Measurements from ENCODE around the gene GPR156. TPM values are rescaled to one million over a fixed set of nuclear protein-coding genes. Genes with fewer than 3 reads are reported as not detected.

GPR156 gene
- total RNA-seq, 2 experiments from 2014 or later, result not detected

DNA sequence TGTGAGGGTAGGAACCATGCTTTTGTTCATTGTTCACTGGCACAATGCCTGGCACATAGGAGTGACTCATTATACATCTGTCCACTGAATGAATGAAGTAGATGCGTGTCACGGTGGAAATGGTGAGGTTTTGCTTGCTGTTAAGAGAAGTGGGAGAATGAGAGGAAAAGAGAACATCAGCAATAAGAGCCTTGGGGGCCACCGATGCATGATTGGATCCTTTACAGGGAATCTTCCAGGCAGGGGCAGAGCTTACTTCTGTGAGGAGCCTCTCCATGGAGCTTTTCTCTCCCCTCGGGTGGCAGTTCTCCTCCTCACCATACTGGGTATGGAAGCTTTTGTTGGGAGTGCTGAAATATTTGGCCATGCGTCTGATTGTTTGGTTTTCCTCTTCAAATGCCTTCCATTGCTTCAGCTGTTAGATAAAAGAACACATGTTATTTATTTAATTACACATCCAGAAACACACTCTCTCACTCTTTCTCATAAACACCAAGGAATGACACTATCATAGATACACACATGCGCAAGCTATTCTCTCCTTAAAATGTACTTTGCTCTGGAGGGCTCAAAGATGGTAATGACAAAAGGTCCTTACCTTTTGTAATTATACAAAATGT is 111.9 kb downstream of the GPR156 start:
- no peaks in the 10 kb centered on the region for H3K36me3 Mint-ChIP-seq
- ATAC-seq (ENCODE audit: low read depth) (no peak), DNase-seq (no peak)
- POLR2A ChIA-PET, result interaction anchor here (0.6 kb wide), 1 partner anchor 12 kb away, joined by 5 read pairs; no protein-coding TSS in a partner anchor
- H3K4me1 Mint-ChIP-seq, result no peaks in the 10 kb centered on the region
- no peak overlapping the region for H3K4me3 Mint-ChIP-seq
- no peak overlapping the region for H3K27ac Mint-ChIP-seq
- H3K27me3 Mint-ChIP-seq, result peaks cover 14% of the 10 kb centered on the region
- H3K9me3 Mint-ChIP-seq, result no peaks in the 10 kb centered on the region

DNA sequence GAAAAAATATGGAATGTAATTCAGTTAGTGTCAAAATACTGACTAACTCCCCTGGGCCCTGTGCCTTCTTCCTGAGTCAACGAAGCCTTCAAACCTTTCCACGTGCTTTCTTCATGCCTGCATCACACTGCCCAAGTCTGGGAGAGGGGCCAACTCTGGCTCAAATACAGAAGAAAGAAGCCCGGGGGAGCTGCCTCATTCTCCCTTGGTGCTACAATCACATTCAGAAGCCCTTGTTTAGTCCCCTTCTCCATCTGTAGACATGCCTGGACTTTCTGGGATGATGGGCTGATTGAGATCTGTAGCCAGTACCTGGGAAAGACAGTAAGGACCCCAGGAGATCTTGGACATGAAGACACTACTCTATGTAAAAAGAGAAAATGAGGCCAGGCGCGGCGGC is 113.0 kb downstream of the GPR156 start:
- H3K9me3 Mint-ChIP-seq, result no peaks in the 10 kb centered on the region

DNA sequence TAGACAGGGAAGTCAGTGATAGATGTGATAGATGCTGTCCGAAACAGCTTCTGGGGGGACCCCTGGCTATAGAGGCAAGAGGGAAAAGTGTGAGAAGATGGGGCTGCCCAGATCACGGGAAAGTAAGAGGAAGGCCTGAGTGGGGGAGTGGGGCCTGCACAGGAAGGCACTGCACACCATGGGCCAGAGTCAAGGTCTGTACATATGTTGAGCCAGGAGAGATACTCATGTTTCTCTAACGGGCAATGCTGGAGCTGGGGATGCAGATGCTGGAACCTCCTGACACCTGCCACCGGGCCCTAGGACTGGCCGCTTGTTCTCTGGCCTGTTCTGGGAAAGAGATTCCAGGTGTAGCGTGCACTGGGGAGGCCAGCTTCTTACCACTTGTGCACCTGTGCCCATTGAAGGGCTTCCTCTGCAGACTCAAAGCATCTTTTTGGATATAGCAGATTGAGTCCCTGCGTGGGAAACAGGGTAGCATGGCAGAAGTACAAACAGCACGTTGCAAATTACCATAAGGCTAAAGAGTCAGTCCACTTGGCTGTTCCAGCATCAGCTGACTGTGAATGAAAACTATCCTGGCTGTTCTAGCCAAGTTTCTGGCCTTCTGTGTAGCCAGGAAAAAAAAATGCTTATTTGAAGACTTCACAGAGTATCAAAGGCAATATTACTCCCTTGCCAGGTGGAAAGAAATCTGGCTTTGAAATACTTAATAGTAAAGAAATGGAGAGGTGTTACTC is 113.7 kb downstream of the GPR156 start:
- POLR2A ChIA-PET, result no interaction called here
- Mint-ChIP-seq H3K4me1 (no peaks in the 10 kb centered on the region), H3K36me3 (no peaks in the 10 kb centered on the region), H3K27ac (no peak overlapping the region), H3K27me3 (peaks cover 14% of the 10 kb centered on the region), H3K4me3 (no peak overlapping the region), H3K9me3 (no peaks in the 10 kb centered on the region)
- DNase-seq (no peak), ATAC-seq (ENCODE audit: low read depth) (no peak)

More for the DNA sequence above, 113.0 kb downstream of the GPR156 start:
- Mint-ChIP-seq H3K4me1 (no peaks in the 10 kb centered on the region), H3K36me3 (no peaks in the 10 kb centered on the region), H3K27ac (no peak overlapping the region), H3K4me3 (no peak overlapping the region), H3K27me3 (peaks cover 14% of the 10 kb centered on the region)
- ATAC-seq (ENCODE audit: low read depth) (no peak), DNase-seq (no peak)
- POLR2A ChIA-PET, result no interaction called here

DNA sequence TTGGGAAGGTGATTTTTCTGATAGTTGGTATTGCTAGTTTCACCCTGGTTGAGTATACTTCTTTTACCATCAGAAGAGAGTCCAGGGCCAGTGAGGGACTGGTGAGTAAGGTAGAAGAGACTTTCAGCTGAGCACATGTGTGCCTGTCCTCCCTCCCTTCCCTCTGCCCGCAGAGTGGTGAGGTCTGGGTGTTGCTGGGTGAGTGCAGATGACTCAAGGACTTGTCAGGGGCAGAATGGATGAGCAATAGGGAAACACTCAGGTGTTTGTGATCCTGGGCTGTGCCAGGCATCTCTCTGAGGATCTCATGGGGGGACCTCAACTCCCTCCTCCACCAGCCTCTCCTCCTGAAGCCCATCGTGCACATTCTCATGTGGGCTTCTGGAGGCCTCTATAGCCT is 114.8 kb downstream of the GPR156 start:
- Mint-ChIP-seq H3K9me3 (no peaks in the 10 kb centered on the region), H3K27me3 (peaks cover 14% of the 10 kb centered on the region), H3K27ac (no peak overlapping the region), H3K4me3 (no peak overlapping the region), H3K36me3 (no peaks in the 10 kb centered on the region), H3K4me1 (no peaks in the 10 kb centered on the region)
- DNase-seq, result no peak
- ATAC-seq (ENCODE audit: low read depth), result no peak
- POLR2A ChIA-PET, result interaction anchor here (0.6 kb wide), 1 partner anchor 178 kb away, joined by 4 read pairs; no protein-coding TSS in a partner anchor

DNA sequence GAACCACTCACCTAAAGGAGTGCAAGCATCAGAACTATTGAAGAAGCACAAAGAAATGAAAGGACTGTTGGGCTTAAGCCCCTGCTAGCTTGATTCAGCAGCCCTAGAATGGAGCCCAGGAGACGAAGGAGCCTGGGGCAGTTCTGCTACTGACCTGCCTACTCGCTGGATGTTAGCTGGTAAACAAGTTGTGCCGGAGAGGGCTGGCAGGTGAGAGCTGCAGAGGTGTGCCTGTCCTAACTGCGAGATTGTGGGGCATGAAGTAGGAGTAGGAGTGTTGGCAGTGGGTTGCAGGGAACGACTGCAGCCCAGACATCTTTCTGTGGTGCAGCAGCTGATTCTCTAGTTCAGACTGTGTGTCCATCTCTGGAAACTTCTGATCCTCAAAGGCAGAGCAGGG is 115.6 kb downstream of the GPR156 start:
- H3K4me3 Mint-ChIP-seq, result no peak overlapping the region
- H3K27ac Mint-ChIP-seq, result no peak overlapping the region
- no peaks in the 10 kb centered on the region for H3K4me1 Mint-ChIP-seq
- DNase-seq, result no peak
- no peak for ATAC-seq (ENCODE audit: low read depth)
- H3K27me3 Mint-ChIP-seq, result peaks cover 14% of the 10 kb centered on the region
- H3K9me3 Mint-ChIP-seq, result no peaks in the 10 kb centered on the region
- no peaks in the 10 kb centered on the region for H3K36me3 Mint-ChIP-seq
- POLR2A ChIA-PET, result no interaction called here

DNA sequence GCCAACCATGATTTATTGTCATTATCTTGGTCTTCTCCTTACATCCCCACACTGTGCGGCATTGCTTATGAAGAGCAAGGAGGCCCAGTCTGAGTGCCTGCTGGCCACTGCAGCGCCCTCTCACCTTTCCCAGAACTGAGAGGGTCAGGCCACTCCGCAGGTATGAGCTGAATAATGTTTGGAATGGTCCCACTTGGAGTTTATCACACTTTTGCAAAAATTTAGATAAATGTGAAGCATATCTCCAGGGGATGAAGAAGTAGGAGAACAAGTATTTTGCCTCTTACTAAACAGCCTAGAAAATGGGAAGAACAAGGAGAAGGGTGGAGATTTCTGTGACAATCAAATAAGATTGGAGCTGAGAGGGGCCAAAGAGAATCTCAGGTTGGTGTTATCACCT is 116.4 kb downstream of the GPR156 start:
- Mint-ChIP-seq H3K4me1 (no peaks in the 10 kb centered on the region), H3K27ac (no peak overlapping the region), H3K4me3 (no peak overlapping the region), H3K27me3 (peaks cover 16% of the 10 kb centered on the region), H3K9me3 (no peaks in the 10 kb centered on the region), H3K36me3 (no peaks in the 10 kb centered on the region)
- POLR2A ChIA-PET, result no interaction called here
- no peak for ATAC-seq (ENCODE audit: low read depth)
- no peak for DNase-seq

DNA sequence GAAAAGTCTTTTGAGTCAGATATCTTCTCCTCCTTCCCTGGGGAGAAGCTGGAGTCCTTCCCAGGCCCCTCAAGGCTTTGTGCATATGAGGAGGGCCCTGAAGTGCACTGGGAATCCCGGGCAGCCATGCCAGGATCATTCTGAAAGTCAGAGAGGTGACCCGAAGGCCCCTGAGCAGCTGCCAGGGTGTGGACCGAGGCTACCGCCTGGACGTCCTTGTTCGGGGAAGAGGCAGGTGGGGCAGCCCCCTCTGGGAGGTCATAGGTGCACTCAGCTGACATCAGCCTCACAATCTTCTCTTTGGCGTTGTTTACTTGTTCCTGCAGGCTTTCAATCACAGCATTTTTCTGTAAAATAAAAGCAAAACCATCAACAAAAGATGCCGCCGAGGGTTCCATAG is 117.0 kb downstream of the GPR156 start:
- no peaks in the 10 kb centered on the region for H3K9me3 Mint-ChIP-seq
- H3K27me3 Mint-ChIP-seq, result peaks cover 16% of the 10 kb centered on the region
- no peak overlapping the region for H3K27ac Mint-ChIP-seq
- H3K4me1 Mint-ChIP-seq, result no peaks in the 10 kb centered on the region
- H3K4me3 Mint-ChIP-seq, result no peak overlapping the region
- POLR2A ChIA-PET, result no interaction called here
- no peak for ATAC-seq (ENCODE audit: low read depth)
- no peak for DNase-seq
- H3K36me3 Mint-ChIP-seq, result no peaks in the 10 kb centered on the region

DNA sequence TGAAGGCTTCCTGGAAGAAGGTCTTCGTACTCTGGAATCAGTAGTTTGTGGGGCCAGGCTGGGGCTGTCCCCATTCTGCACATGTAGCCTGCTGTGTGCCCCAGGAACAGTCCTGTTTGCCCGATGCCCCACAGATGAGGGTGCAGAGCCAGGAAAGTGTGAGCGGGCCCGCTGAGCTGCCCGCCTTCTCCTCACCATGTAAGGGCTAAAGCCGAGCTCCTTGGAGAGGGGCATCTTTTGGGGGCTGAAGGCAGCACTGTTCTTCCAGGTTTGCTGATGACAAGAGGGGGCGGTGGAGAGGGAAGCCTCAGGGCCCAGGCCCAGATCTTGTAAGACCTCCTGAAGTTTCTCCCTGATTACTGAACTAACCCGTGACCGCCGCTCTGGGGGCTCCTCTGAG is 117.5 kb downstream of the GPR156 start:
- Mint-ChIP-seq H3K4me3 (no peak overlapping the region), H3K27me3 (peaks cover 13% of the 10 kb centered on the region), H3K27ac (no peak overlapping the region), H3K36me3 (no peaks in the 10 kb centered on the region), H3K4me1 (no peaks in the 10 kb centered on the region), H3K9me3 (no peaks in the 10 kb centered on the region)
- POLR2A ChIA-PET, result no interaction called here
- DNase-seq (no peak), ATAC-seq (ENCODE audit: low read depth) (no peak)

DNA sequence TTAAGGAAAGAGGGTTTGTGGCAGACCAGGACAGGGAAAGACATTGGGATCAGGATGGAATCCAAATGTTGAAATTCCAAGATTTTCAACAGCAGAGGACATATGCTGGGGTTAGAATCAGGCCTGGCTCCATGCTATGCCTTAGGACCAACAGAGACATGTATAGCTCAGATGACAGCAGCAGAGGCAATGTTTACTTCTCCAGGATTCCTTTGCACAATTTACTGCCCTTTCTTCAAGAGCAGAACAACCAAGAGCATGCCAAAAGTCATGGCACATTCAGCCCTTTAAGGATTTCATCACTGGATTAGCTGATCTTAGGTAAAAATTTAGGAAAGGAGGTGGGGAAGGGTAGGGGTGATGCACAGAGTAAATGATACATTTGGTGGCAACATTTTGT is 121.2 kb downstream of the GPR156 start:
- ATAC-seq (ENCODE audit: low read depth), result no peak
- Mint-ChIP-seq H3K27ac (no peak overlapping the region), H3K9me3 (no peaks in the 10 kb centered on the region), H3K36me3 (no peaks in the 10 kb centered on the region), H3K27me3 (peaks cover 23% of the 10 kb centered on the region), H3K4me1 (no peaks in the 10 kb centered on the region), H3K4me3 (no peak overlapping the region)
- POLR2A ChIA-PET, result no interaction called here
- no peak for DNase-seq

DNA sequence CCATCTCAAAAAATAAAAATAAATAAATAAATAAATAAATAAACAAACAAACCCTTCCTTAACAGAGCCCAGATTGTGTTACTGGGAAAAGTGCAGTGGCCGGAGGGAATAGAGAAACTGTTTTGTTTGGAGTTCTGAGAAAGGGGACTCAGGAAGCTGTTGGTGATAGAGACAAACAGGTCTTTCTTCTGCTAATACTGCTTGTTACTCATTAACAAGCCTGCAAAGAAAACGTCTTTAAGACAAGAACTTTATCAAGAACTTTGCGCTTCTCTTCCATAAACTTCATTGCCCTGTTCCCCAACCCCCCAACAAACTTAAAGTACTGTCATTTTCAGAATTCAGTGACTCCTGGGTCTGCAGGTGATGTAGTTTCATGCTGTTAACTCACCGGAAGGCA is 122.0 kb downstream of the GPR156 start:
- no peaks in the 10 kb centered on the region for H3K9me3 Mint-ChIP-seq
- DNase-seq (no peak), ATAC-seq (ENCODE audit: low read depth) (no peak)
- no peaks in the 10 kb centered on the region for H3K36me3 Mint-ChIP-seq
- no peak overlapping the region for H3K4me3 Mint-ChIP-seq
- peaks cover 23% of the 10 kb centered on the region for H3K27me3 Mint-ChIP-seq
- no peak overlapping the region for H3K27ac Mint-ChIP-seq
- POLR2A ChIA-PET, result no interaction called here
- no peaks in the 10 kb centered on the region for H3K4me1 Mint-ChIP-seq

DNA sequence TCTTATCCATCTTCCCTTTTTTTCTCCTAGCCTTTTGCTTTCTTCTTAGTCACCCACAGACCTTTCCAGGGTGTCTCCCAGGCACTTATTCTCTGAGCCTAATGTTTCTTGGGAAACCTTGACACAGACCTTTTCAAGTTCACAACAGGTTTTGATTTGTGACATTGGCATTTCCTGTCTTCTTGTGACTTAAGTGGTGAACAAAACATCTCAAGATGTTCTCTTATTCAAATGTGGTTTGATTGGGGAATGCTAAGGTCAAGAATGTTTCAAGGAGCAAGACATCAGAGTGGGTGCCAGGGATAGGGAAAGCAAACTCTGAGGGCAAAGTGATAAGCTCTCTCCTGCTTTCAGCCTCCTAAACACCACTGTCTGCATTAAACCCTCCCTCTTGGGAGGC is 122.6 kb downstream of the GPR156 start:
- H3K4me3 Mint-ChIP-seq, result no peak overlapping the region
- POLR2A ChIA-PET, result no interaction called here
- no peak overlapping the region for H3K27ac Mint-ChIP-seq
- H3K9me3 Mint-ChIP-seq, result no peaks in the 10 kb centered on the region
- DNase-seq (no peak), ATAC-seq (ENCODE audit: low read depth) (no peak)
- no peaks in the 10 kb centered on the region for H3K4me1 Mint-ChIP-seq
- peaks cover 23% of the 10 kb centered on the region for H3K27me3 Mint-ChIP-seq
- H3K36me3 Mint-ChIP-seq, result no peaks in the 10 kb centered on the region

DNA sequence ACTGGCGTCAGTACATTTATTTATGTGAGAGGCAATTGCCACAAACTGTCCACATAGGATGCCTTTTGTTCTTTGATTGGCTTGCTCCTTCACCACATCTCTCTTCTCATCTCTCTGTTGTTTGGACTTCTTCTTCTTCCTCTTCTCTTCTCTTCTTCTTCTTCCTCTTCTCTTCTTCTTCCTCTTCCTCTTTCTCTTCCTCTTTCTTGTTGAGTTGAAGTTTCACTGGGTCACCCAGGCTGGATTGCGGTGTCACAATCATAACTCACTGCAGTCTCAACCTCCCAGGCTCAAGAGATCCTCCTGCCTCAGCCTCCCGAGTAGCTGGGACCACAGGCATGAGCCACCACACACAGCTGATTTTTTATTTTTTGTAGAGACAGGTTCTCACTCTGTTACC is 123.1 kb downstream of the GPR156 start:
- ATAC-seq (ENCODE audit: low read depth) (no peak), DNase-seq (no peak)
- Mint-ChIP-seq H3K9me3 (no peaks in the 10 kb centered on the region), H3K27me3 (peaks cover 23% of the 10 kb centered on the region), H3K27ac (no peak overlapping the region), H3K4me3 (no peak overlapping the region), H3K4me1 (no peaks in the 10 kb centered on the region), H3K36me3 (no peaks in the 10 kb centered on the region)
- POLR2A ChIA-PET, result no interaction called here

DNA sequence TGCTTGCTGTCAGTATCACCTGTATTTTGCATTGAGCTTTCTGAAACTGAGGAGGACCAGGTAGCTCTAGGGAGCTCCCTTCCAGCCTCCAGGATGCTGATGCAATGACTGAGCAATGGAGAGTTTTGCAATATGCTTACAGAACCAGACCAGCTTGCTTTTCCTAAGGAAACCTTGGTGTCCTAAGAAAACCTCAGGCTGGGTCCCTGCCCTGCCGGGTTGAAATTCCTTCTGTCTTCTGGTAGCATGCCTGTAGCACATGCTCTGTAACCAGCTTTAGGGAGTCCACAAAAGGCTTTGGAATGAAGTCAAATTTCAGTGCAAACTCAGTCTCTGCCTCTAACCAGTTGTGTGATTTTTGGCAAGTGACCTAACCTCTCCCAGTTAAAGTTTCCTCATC is 125.0 kb downstream of the GPR156 start:
- POLR2A ChIA-PET, result no interaction called here
- Mint-ChIP-seq H3K4me3 (no peak overlapping the region), H3K9me3 (peaks cover 10% of the 10 kb centered on the region), H3K27ac (no peak overlapping the region), H3K27me3 (peaks cover 23% of the 10 kb centered on the region), H3K4me1 (no peaks in the 10 kb centered on the region), H3K36me3 (peaks cover 1% of the 10 kb centered on the region)
- ATAC-seq (ENCODE audit: low read depth) (no peak), DNase-seq (no peak)

DNA sequence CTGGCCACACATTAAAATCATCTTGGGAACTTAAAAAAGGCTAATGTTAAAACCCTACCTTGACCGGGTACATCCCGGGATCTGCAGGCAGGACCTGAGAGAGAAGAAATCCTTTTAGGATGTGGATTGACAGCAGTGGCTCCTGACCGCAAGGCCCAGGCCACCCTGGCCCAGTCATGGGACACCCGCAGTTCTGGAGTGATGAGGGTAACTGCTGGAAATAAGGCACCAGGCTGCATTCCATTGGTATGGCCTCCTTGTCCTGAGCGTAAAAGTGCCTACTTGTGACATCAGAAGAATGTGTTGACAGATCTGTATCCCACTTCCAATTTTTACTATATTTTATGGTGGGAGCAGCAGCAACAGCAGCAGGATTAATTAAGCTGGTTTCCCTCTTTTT is 127.3 kb downstream of the GPR156 start:
- Mint-ChIP-seq H3K27ac (no peak overlapping the region), H3K27me3 (peaks cover 16% of the 10 kb centered on the region), H3K36me3 (peaks cover 7% of the 10 kb centered on the region), H3K4me1 (no peaks in the 10 kb centered on the region), H3K9me3 (peaks cover 21% of the 10 kb centered on the region), H3K4me3 (no peak overlapping the region)
- DNase-seq (no peak), ATAC-seq (ENCODE audit: low read depth) (no peak)
- POLR2A ChIA-PET, result no interaction called here
